ENCODE measurements around the gene CHMP4A.

DNA sequence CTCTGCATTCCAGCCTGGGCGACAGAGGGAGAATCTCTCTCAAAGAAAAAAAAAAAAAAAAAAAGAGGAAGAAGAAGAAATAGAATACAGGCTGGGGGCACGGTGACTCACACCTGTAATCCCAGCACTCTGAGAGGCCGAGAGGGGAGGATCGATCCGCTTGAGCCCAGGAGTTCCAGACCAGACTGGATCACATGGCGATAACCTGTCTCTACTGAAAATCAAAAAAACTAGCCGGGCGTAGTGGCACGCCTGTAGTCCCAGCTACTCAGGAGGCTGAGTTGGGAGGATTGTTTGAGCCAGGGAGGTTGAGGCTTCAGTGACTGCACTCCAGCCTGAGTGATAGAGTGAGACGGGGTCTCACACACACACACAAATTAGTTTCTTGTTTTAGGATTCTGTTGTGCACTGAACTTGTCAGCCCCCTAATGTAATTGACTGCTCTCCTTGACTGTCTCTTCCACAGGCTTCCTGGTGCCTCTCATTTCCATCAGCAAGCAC lies 30.1 kb upstream of the CHMP4A start:
- TF ChIP-seq POLR2A (IDR thresholded peaks at IDR 0.05; ENCODE audit: low read depth, low read length) = no peak
- no peak for TF ChIP-seq POLR2AphosphoS5 (IDR thresholded peaks at IDR 0.05; ENCODE audit: low read depth, low read length)
- TF ChIP-seq TAF1 (IDR thresholded peaks at IDR 0.05; ENCODE audit: borderline replicate concordance, low read depth, low read length) = no peak

Measured in GM12892 (cell line).